ENCODE data around the gene TCHHL1. TPM values are rescaled to one million over a fixed set of nuclear protein-coding genes. Genes with fewer than 3 reads are reported as not detected.
"Not testable (repeated sequence)": the region's sequence is repeated elsewhere in the genome, so short reads cannot be mapped to it uniquely, and the experiment has no call there.

TCHHL1 gene
- total RNA-seq, 1 experiment from 2014 or later: not detected

DNA sequence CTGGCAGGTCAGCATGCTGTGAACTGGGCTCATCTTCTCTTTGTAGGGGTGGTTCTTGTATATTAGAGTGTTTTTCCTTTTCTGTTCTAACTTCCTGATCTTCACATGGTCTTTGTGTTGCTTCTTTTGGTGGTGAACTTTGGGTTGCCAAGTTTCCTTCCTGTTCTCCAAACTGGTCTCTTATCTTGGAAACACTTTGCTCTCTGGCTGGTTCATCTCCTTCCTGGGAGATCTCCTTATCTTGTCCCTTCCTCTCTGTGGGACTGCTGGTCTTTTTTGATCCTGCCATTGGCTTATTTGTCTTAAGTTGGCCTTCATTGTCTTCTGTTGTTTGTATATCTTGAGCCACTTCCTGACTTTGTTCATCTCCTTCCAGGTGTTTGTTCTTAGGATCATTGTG is 2.1 kb downstream of the TCHHL1 start:
- no peak for DNase-seq (ENCODE audit: low spot score)

GRCh38 chr1:152084853-152085252 is 4.0 kb downstream of the TCHHL1 start:
- DNase-seq (ENCODE audit: low spot score): no peak

GRCh38 chr1:152081026-152081425 is 7.8 kb downstream of the TCHHL1 start:
- DNase-seq (ENCODE audit: low spot score): not testable (repeated sequence)

DNA sequence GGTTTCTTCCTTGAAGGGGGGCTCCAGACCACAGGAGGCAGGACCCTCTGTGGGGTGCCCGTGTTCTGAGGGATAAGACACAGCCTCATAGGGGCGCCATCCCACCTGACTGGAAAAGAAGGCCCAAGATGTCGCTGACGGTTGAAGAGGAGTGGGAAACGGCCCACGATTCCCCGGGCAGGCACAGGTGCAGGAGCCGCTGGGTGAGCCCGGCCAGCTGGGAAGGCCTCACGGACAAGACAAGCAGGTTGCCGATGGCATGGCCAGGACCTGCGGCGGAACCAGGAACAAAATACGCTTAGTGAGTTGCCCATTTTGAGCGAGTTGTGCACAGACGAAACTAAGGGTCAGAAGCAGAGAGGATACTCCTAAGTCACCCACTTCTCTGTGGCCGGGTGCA is 8.4 kb downstream of the TCHHL1 start:
- DNase-seq (ENCODE audit: low spot score): not testable (repeated sequence)

GRCh38 chr1:152078831-152079441 is 9.9 kb downstream of the TCHHL1 start:
- DNase-seq (ENCODE audit: low spot score): no peak

DNA sequence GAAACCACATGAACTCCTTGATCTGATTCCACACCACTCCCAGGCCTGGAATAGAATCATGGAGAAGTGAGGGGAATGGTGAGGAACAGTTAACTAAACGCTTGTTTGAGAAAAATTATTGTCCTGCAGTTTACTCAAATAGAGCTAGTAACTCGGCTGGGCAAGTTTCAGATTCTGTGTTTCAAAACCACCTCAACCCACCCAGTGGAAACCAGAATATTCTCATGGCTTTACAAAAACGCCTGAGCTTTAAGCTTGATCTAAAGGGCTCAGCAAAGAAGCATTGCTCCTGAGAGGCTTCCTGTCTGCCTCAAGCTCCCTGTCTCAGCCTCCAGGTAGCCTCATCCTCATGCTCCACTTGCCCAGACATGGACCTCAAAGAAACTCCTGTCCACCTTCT is 16.6 kb downstream of the TCHHL1 start:
- no peak for DNase-seq (ENCODE audit: low spot score)

- DNase-seq (ENCODE audit: low spot score): no peak
Observed at GRCh38 chr1:152071123-152071522, 17.7 kb downstream of the TCHHL1 start.

DNA sequence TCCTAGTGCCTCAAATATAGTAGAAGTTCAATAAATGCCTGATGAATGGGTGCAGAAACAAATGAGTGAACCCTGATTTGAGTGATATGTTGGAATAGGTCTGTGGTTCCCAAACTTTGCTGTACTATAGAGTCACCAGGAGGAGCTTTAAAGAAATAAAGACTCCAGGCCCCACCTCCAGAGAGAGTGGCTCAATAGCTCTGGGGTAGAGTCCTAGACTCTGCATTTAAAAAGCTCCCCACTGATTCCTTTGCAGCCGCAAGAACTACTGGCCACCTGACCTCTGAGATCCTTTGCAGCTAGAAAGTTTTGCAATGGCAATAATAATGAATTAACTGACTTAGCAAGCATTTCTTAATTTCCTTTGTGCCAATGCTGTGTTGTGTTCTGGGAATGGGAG is 20.9 kb downstream of the TCHHL1 start:
- no peak for DNase-seq (ENCODE audit: low spot score)

- DNase-seq (ENCODE audit: low spot score): no peak
Observed at GRCh38 chr1:152067150-152067549, 21.7 kb downstream of the TCHHL1 start.

- DNase-seq (ENCODE audit: low spot score): no peak
Observed at GRCh38 chr1:152061952-152062351, 26.9 kb downstream of the TCHHL1 start.

GRCh38 chr1:152053375-152053774 is 35.5 kb downstream of the TCHHL1 start:
- no peak for DNase-seq (ENCODE audit: low spot score)

- DNase-seq (ENCODE audit: low spot score): peak; percentile 94
Observed at GRCh38 chr1:152052606-152053005, 36.3 kb downstream of the TCHHL1 start.

DNA sequence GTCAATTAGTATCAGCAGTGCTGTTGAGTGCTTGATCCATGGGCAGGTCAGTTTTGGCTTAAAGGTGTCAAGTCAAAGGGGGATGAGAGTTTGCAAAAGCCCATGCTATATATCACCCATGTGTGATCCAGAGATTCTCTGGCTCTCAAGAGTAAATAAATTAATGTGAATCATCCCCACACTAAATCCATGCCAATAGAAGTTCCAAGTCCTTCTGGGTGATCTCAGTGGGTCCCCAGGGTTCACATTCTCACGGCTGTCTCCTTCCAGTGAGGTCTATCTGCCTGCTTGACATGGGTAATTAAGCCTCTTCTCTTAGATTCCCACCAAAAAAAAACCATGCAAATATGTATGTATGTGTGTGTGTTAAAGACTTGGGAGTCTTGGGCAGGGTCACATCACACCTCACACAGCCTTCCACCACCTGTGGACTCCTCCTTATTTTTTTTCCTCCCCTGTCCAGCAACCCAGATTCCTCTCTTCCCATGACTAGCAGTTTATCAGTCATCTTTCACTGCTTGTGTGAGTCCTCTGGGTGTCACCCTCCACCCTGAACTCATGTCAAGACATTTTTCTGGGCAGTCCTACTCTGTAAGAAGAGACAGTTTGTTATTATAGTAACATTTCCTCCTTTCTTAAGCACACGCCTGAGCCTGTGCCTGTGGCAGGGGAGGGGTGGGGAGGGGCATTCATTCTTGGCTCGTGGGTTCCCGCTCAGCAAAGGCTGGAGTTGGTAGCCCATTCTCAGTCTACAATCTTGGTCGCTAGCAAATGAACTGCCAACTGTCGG is 37.8 kb downstream of the TCHHL1 start:
- DNase-seq (ENCODE audit: low spot score): no peak

DNA sequence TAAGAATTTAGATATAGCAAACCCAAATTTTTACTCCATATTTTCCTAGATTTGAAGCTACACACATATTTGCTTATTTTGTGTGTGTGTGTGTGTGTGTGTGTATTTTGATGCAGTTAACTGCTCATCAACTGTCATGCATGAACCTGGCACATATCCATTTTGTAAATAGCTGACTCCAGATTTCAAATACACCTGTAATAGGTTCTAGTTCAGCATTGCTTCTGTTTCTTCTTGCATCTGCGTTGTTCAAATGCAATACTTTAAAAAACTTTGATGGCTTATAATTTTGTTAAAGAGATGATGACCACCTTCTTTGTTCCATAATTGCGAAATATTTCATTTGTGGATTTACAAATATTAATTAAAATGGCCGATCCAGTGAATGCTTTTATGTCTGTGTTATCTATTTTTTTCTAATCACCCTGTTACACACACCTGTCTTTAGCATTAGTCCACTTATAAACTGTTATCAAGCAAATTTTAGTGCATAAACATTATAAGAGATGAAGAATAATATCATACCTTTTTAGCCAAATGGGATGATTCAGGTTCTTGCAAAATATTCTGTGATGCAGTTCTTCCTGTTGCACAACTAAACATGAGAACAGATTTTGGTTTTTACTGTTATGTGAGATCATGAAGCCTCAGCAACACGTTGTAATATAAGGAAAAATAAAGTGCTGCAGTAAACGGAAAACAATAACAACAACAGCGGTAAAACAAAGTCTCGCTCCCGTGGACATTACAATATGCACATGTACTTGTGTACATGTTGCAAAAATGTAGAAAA is 39.4 kb downstream of the TCHHL1 start:
- DNase-seq (ENCODE audit: low spot score): no peak

- peak; percentile 97 for DNase-seq (ENCODE audit: low spot score)
Observed at GRCh38 chr1:152048416-152049009, 40.4 kb downstream of the TCHHL1 start.

DNA sequence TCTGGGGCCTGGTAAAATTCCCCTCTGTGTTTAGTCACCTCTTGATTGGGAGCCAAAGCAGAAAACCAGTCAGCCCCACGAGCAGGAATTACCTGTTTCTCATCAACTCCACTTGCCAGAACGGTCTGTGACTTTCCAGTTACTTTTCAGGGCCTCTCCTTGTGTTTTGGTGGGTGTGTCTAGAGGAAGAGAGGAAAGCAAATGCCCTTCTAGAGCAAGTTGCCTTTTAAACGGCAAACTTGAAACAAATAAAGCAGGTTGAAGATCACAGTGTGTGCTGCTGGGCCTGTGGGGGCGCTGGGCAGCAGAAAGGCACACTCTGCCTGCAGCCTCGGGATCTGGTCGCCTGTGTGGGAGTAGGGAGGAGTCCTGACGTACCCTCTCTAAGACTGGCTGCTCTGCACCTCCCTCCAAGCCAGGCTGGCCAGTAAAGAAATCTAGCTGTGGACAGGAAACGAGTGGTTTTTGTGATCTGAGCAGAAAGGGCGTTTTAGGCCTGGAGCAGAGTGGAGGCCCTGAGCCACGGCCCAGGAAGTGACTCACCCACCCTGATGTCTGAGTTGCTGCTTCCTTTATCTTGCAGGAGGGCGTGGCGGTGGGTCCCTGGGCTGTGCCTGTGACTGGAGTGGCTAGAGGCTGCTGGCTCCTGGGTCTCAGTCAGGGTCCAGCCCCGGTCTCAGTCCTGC is 41.0 kb downstream of the TCHHL1 start:
- DNase-seq (ENCODE audit: low spot score): peak; percentile 97

GRCh38 chr1:152047413-152047729 is 41.5 kb downstream of the TCHHL1 start:
- DNase-seq (ENCODE audit: low spot score): no peak

- DNase-seq (ENCODE audit: low spot score): no peak
Observed at GRCh38 chr1:152044386-152044785, 44.5 kb downstream of the TCHHL1 start.

- no peak for DNase-seq (ENCODE audit: low spot score)
Observed at GRCh38 chr1:152043870-152044269, 45.0 kb downstream of the TCHHL1 start.

DNA sequence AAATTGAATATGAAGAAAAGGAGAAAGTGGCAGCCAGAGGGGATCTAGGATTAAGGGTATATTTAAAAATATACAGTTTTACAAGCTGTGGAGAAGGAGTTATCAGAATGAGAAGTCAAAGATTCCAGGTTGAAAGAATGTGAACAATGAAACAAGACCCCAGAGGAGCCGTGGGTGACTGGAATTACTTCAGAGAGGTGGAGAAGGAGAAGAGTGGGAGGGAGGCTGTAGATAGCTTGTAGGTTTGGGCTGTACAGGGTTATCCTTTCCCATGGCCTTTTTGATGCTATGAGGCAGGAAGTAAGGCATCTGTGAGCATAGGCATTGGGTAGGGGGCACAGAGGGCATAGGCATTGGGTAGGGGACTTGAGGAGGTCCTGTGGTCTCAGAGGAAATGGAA is 46.8 kb downstream of the TCHHL1 start:
- DNase-seq (ENCODE audit: low spot score): no peak

GRCh38 chr1:152039886-152040285 is 49.0 kb downstream of the TCHHL1 start:
- no peak for DNase-seq (ENCODE audit: low spot score)

- no peak for DNase-seq (ENCODE audit: low spot score)
Observed at GRCh38 chr1:152039461-152039860, 49.4 kb downstream of the TCHHL1 start.
